Omental fat pad (tissue), 4 donors: ENCODE results near the gene PDK1. TPM values are rescaled to one million over a fixed set of nuclear protein-coding genes. Genes with fewer than 3 reads are reported as not detected.

ENCODE experiments used
- ATAC-seq: fragments of 150-250 bp; one replicate; pipeline ENCODE4 v1.9.1; 2016; ENCODE audit warnings: mild to moderate bottlenecking, moderate library complexity; ENCODE audit not compliant: low FRiP score
- DNase-seq: peaks from one replicate; pipeline ENCODE4 v3.0.0-alpha.2; 2019; ENCODE audit warnings: low spot score
- total RNA-seq, 4 donors: library from RNA; depleted of rRNA; stranded (reverse); fragments of >200 nt; gene quantifications; one replicate each; pipeline ENCODE4 v1.1.0, GENCODE V29; 2016
- TF ChIP-seq, protein P1 (sequence below), 3 donors: fragments of 450-650 bp; IDR thresholded peaks; one replicate each; pipeline ENCODE4 v1.5.1; 2016 to 2017; ENCODE audit warnings: antibody characterized with exemption in 3 of 3, mild to moderate bottlenecking in 3 of 3, moderate library complexity in 2 of 3

Gene PDK1
- total RNA-seq, 4 donors from 2014 or later, result 12.0 to 18.8 (median 16.8) TPM

DNA sequence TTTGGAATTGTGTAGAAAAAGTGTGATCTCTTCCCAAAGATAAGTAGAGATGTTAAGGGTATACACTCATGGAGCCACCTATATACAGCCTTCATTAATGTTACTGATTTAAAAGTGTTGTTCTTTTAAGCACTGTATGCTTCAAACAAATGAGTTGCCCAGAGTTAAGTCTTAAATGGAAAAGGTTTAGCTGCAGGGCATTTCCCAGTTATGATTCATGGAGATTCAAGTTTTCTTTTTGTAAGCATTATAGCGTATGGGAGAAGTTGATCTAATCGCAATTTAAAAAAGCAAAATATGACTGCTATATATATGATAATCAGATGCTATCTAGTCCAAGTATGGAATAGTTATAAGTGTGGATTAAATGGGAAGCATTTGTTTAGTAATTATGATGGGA is 4.8 kb downstream of the PDK1 start:
- ATAC-seq, result no peak
- TF ChIP-seq, protein P1, sequence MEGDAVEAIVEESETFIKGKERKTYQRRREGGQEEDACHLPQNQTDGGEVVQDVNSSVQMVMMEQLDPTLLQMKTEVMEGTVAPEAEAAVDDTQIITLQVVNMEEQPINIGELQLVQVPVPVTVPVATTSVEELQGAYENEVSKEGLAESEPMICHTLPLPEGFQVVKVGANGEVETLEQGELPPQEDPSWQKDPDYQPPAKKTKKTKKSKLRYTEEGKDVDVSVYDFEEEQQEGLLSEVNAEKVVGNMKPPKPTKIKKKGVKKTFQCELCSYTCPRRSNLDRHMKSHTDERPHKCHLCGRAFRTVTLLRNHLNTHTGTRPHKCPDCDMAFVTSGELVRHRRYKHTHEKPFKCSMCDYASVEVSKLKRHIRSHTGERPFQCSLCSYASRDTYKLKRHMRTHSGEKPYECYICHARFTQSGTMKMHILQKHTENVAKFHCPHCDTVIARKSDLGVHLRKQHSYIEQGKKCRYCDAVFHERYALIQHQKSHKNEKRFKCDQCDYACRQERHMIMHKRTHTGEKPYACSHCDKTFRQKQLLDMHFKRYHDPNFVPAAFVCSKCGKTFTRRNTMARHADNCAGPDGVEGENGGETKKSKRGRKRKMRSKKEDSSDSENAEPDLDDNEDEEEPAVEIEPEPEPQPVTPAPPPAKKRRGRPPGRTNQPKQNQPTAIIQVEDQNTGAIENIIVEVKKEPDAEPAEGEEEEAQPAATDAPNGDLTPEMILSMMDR (IDR thresholded peaks at IDR 0.05), result no peak
- no peak for DNase-seq

DNA sequence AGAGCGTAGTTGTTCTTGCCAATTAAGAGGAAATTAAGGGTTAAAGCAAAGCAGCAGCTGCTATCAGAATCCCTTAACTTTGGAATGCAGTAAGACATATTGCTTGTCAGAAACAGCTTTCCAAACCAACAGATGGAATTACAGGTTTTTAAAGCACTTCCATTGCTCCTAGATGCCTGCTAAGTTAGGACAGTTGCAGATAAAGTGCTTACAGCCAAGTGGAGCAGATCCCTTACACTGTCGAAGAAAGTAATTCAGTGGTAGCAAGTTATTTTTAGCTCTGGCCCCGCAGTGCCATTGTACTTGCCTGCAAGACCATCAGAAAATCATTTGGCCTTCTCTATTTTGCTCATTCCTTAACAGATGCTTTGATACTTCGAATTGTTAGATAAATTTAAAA is 5.4 kb downstream of the PDK1 start:
- TF ChIP-seq, protein P1 (IDR thresholded peaks at IDR 0.05), result no peak
- ATAC-seq (no peak), DNase-seq (no peak)

DNA sequence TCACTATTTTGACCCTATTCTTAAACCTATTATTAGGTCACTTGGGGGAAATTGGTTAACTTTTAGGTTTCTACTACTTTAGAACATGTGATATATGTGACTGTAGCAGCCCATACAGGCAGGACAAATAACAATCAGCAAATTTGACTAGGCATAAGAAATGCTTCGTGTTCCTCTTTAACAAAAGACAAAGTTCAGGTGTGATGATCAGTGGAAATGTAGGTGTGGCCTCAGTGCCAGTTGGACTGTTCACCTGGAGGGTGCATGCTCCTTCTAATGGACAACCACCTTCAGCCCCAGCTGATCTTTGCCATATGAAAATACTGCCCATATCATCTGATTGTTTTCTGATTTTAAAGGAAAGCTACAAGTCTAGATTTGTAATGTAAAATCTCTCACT is 6.4 kb downstream of the PDK1 start:
- DNase-seq (no peak), ATAC-seq (no peak)
- TF ChIP-seq, protein P1 (IDR thresholded peaks at IDR 0.05), result no peak

DNA sequence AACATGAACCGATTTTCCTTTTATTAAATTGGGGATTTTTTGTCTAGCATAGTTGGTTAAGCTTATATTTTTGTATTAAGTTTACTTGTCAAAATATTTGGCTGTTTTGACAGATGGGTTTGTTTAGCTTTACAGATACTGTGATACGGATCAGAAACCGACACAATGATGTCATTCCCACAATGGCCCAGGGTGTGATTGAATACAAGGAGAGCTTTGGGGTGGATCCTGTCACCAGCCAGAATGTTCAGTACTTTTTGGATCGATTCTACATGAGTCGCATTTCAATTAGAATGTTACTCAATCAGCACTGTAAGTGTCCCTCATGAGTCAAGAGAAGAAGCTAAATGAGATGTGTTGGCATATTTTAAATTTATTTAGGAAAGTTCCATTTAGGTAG is 8.5 kb downstream of the PDK1 start:
- TF ChIP-seq, protein P1 (IDR thresholded peaks at IDR 0.05), result no peak
- ATAC-seq (no peak), DNase-seq (no peak)

DNA sequence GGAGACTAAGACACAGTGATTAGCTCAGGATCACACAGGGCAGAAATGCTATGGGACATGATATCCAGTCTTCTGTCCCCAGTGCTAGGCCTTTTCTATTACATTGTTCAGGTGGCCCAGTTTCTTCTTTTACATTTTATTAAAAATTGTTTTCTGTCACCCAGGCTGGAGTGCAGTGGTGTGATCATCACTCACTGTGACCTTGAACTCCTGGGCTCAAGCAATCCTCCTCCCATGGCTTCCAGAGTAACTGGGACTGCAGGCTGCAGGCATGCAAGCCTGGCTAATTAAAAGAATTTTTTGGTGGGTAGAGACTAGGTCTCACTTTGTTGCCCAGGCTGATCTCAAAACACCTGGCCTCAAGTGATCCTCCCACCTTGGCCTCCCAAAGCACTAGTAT is 15.4 kb downstream of the PDK1 start:
- no peak for DNase-seq
- no peak for ATAC-seq
- TF ChIP-seq, protein P1 (IDR thresholded peaks at IDR 0.05), result no peak

DNA sequence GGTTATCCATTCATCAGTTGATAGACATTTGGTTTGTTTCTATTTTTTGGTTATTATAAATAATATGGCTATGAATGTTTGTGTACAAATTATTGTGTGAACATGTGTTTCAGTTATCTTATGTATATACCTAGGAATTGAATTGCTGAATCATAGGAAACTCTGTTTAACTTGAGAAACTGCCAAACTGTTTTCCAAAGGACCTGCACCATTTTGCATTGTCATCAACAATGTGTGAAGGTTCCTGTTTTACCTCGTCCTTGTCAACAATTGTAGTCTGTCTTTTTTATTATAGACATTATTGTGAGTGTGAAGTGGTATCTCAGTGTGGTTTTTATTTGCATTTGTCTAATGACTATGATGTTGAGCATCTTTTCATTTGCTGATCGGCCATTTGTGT is 17.1 kb downstream of the PDK1 start:
- DNase-seq, result no peak
- ATAC-seq, result no peak
- TF ChIP-seq, protein P1 (IDR thresholded peaks at IDR 0.05), result no peak

DNA sequence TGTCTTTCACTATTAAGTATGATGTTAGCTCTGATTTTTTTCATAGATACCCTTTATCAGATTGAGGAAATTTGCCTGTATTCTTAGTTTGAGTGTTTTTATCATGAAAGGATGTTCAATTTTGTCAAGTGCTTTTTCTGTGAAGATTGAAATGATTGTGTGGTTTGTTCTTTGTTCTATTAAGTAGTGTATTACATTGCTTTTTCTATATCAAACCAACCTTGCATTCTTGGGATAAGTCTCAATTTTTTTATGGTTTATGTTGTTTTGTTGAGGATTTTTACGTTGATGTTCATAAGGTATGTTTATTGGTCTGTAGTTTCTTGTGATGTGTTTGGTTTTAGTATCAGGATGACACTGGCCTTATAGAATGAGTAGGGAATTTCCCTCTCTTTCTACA is 19.1 kb downstream of the PDK1 start:
- TF ChIP-seq, protein P1 (IDR thresholded peaks at IDR 0.05), result no peak
- ATAC-seq (no peak), DNase-seq (no peak)
